Germinal center (tissue), 1 donor: ENCODE data around the gene ACOT2.
"Not testable (repeated sequence)": the region's sequence is repeated elsewhere in the genome, so short reads cannot be mapped to it uniquely, and the experiment has no call there.

Source experiments
- DNase-seq: peaks from one replicate; pipeline ENCODE4 v3.0.0; 2012; ENCODE audit warnings: mixed read lengths, low spot score

The ACOT2 gene, protein sequence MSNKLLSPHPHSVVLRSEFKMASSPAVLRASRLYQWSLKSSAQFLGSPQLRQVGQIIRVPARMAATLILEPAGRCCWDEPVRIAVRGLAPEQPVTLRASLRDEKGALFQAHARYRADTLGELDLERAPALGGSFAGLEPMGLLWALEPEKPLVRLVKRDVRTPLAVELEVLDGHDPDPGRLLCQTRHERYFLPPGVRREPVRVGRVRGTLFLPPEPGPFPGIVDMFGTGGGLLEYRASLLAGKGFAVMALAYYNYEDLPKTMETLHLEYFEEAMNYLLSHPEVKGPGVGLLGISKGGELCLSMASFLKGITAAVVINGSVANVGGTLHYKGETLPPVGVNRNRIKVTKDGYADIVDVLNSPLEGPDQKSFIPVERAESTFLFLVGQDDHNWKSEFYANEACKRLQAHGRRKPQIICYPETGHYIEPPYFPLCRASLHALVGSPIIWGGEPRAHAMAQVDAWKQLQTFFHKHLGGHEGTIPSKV

GRCh38 chr14:73569185-73569958 lies at the start of gene ACOT2:
ACOT2 (plus strand) TSS chr14:73569213; CDS start chr14:73569241, 28 bp downstream.
- peak; percentile 67 for DNase-seq

DNA sequence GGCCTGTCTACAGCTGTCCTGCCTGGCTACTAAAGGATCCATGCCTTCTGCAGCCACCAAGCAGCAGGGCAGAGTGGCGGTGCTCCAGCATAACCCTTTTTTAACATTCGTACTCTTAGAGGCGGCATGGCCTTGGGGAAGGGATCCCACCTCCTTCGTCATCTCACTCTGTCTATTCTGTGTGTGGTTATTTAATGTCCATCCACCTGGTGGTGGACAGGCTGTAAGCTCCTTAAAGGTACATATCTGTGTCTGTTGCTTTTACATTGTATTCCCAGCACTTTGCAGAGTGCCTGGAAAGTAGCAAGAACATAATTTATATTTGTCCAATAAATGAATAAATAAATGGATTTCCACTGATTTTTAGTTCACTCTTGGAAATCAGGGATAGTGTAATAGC lies 47.8 kb upstream of the ACOT2 start:
- DNase-seq: no peak

GRCh38 chr14:73524493-73524892 lies 44.5 kb upstream of the ACOT2 start:
- no peak for DNase-seq

- no peak for DNase-seq
These were observed 42.7 kb upstream of the ACOT2 start for GRCh38 chr14:73526036-73526984.

DNA sequence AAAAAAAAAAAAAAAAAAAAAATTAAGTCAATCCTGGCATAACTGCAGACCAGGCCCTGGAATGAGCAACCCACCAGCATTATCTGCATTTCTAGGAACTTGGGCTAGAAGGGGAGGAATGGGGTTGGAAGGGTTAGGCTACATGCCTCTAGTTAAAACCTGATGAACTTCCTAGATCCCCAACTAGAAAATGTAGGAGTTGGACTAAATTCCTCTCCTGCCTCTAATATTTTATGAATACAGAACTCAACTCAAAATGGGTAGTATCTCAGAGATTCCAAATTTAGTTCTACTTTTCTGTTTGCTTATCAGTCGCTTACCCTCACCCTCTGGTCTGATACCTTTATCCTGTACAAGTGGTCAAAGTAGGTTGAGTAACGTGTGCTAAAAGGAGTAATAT lies 39.7 kb upstream of the ACOT2 start:
- DNase-seq: not testable (repeated sequence)

- DNase-seq: not testable (repeated sequence)
These were observed 37.0 kb upstream of the ACOT2 start for GRCh38 chr14:73531971-73532370.

DNA sequence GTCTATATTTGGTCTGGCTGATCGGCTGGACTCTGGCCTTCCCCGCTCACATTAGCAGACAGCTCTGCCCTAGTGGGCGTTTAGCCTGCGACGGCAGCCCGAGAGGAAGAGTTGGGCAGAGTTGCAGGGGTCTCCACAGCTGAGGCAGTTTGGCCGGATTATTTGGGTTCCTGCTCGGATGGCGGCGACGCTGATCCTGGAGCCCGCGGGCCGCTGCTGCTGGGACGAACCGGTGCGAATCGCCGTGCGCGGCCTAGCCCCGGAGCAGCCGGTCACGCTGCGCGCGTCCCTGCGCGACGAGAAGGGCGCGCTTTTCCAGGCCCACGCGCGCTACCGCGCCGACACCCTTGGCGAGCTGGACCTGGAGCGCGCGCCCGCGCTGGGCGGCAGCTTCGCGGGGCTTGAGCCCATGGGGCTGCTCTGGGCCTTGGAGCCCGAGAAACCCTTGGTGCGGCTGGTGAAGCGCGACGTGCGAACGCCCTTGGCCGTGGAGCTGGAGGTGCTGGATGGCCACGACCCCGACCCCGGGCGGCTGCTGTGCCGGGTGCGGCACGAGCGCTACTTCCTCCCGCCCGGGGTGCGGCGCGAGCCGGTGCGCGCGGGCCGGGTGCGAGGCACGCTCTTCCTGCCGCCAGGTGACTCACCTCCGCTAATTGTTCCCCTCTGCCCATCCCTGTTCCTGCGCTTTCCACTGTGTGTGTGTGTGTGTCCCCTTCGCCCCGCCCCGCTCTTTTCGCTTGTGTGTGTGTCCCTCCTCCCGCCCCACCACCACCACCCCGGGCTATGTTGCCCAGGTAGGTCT lies 31.6 kb upstream of the ACOT2 start:
- DNase-seq: not testable (repeated sequence)

DNA sequence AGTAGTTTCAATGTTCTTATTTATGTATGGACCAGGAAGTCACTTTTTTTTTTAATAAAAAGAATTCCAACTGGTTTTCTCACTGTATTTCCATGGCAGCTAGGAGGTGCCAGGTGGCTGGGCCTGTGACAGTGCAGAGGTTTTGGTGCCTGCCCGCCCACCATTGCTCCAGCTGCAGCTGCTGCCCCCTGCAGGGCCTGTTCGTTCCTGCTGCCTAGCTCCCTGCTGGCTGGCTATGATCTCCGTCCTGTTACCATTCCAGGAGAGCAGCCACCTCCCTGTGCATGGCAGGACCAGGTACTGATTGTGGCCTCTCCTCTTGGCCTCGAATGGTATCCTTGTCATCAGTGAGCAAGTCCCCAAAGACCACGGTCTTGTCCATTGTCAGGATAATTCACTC lies 30.0 kb upstream of the ACOT2 start:
- not testable (repeated sequence) for DNase-seq

GRCh38 chr14:73542961-73543360 lies 26.1 kb upstream of the ACOT2 start:
- DNase-seq: not testable (repeated sequence)

- not testable (repeated sequence) for DNase-seq
These were observed 23.7 kb upstream of the ACOT2 start for GRCh38 chr14:73545353-73545752.

GRCh38 chr14:73549097-73549496 lies 19.9 kb upstream of the ACOT2 start:
- not testable (repeated sequence) for DNase-seq

GRCh38 chr14:73549889-73550524 lies 19.0 kb upstream of the ACOT2 start:
- not testable (repeated sequence) for DNase-seq

- no peak for DNase-seq
These were observed 15.2 kb upstream of the ACOT2 start for GRCh38 chr14:73553845-73554244.

- DNase-seq: not testable (repeated sequence)
These were observed 11.8 kb upstream of the ACOT2 start for GRCh38 chr14:73557201-73557600.

- not testable (repeated sequence) for DNase-seq
These were observed 10.8 kb upstream of the ACOT2 start for GRCh38 chr14:73558238-73558637.

- DNase-seq: not testable (repeated sequence)
These were observed 6.8 kb upstream of the ACOT2 start for GRCh38 chr14:73562256-73562655.

- not testable (repeated sequence) for DNase-seq
These were observed 6.3 kb upstream of the ACOT2 start for GRCh38 chr14:73562696-73563095.

GRCh38 chr14:73566431-73566830 lies 2.6 kb upstream of the ACOT2 start:
- not testable (repeated sequence) for DNase-seq

- DNase-seq: not testable (repeated sequence)
These were observed 2.1 kb upstream of the ACOT2 start for GRCh38 chr14:73566935-73567334.

DNA sequence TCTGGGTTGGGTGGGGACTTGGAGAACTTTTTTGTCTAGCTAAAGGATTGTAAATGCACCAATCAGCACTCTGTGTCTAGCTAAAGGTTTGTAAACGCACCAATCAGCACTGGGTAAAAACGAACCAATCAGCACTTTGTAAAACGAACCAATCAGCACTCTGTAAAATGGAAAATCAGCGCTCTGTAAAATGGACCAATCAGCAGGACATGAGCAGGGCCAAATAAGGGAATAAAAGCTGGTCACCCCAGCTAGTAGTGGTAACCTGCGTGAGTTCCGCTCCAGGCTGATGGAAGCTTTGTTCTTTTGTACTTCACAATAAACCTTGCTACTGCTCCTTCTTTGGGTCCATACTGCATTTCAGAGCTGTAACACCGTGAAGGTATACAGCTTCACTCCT lies 1.7 kb upstream of the ACOT2 start:
- DNase-seq: no peak
